DOHH2 (cell line): Measurements from ENCODE around the gene NUDCD2.
"Not testable (repeated sequence)": the region's sequence is repeated elsewhere in the genome, so short reads cannot be mapped to it uniquely, and the experiment has no call there.

Experiments
- H3F3A ChIP-seq: fragments of 200-600 bp; sonication (generic), shearing (Covaris generic); 2 replicates; pipeline ENCODE4 v1.6.0; 2016; ENCODE audit warnings: antibody characterized with exemption, mild to moderate bottlenecking; ENCODE audit not compliant: control insufficient read depth, insufficient read depth
- H3K27ac ChIP-seq: fragments of 200-600 bp; sonication (generic); 2 replicates; pipeline ENCODE4 v1.5.1; 2014; ENCODE audit warnings: low read depth, mild to moderate bottlenecking, low read length, moderate library complexity
- H3K27me3 ChIP-seq: fragments of 200-600 bp; sonication (generic); 2 replicates; pipeline ENCODE4 v1.6.1; 2014; ENCODE audit warnings: mild to moderate bottlenecking, low read length, mixed read lengths; ENCODE audit not compliant: control insufficient read depth
- H3K36me3 ChIP-seq: fragments of 200-600 bp; sonication (generic); 2 replicates; pipeline ENCODE4 v1.6.1; 2014; ENCODE audit warnings: mild to moderate bottlenecking, low read length, moderate library complexity, mixed read lengths; ENCODE audit not compliant: control insufficient read depth
- H3K4me1 ChIP-seq: fragments of 200-600 bp; sonication (generic); 2 replicates; pipeline ENCODE4 v1.6.1; 2014; ENCODE audit warnings: mild to moderate bottlenecking, low read length, mixed read lengths; ENCODE audit not compliant: control insufficient read depth
- H3K4me2 ChIP-seq: fragments of 200-600 bp; sonication (generic); 2 replicates; pipeline ENCODE4 v1.6.0; 2014; ENCODE audit warnings: mild to moderate bottlenecking, low read length, moderate library complexity
- H3K4me3 ChIP-seq: fragments of 200-600 bp; sonication (generic); 2 replicates; pipeline ENCODE4 v1.5.1; 2014; ENCODE audit warnings: mild to moderate bottlenecking, low read length, mixed read lengths
- H3K79me2 ChIP-seq: fragments of 200-600 bp; sonication (generic); 2 replicates; pipeline ENCODE4 v1.6.1; 2014; ENCODE audit warnings: mild to moderate bottlenecking, low read length, mixed read lengths; ENCODE audit not compliant: control insufficient read depth
- H3K9me2 ChIP-seq: fragments of 200-600 bp; sonication (generic); replicated peaks from 2 replicates; pipeline ENCODE4 v1.6.1; 2014; ENCODE audit warnings: mild to moderate bottlenecking, low read length, mixed read lengths; ENCODE audit not compliant: control insufficient read depth
- H3K9me3 ChIP-seq: fragments of 200-600 bp; sonication (generic); 2 replicates; pipeline ENCODE4 v1.6.1; 2014; ENCODE audit warnings: antibody characterized with exemption, low read length, mixed read lengths; ENCODE audit not compliant: control insufficient read depth, insufficient read depth
- H4K20me1 ChIP-seq: fragments of 200-600 bp; sonication (generic); 2 replicates; pipeline ENCODE4 v1.6.0; 2014; ENCODE audit warnings: low read depth, mild to moderate bottlenecking, antibody characterized with exemption, low read length, moderate library complexity; ENCODE audit not compliant: control insufficient read depth, insufficient read depth
- CTCF ChIP-seq: fragments of 200-600 bp; sonication (generic); IDR thresholded peaks from one replicate; pipeline ENCODE4 v1.5.1; 2014; ENCODE audit warnings: antibody characterized with exemption, mild to moderate bottlenecking, low read depth, low read length; ENCODE audit not compliant: poor library complexity, severe bottlenecking
- EZH2phosphoT487 ChIP-seq: fragments of 200-600 bp; sonication (generic); IDR thresholded peaks from 2 replicates; pipeline ENCODE4 v1.6.1; 2017; ENCODE audit warnings: borderline replicate concordance, mild to moderate bottlenecking, antibody characterized with exemption, low read length, moderate library complexity, mixed read lengths

NUDCD2 gene

GRCh38 chr5:163424836-163425235, 35.1 kb downstream of the NUDCD2 start:
- TF ChIP-seq EZH2phosphoT487 (no peak), CTCF (no peak)
- Histone ChIP-seq H3F3A (no peaks in the 10 kb centered on the region), H3K27me3 (no peaks in the 10 kb centered on the region), H3K79me2 (no peaks in the 10 kb centered on the region), H3K4me2 (no peak overlapping the region), H3K4me3 (no peak overlapping the region), H3K9me3 (no peaks in the 10 kb centered on the region; the same call in 1 of the 2 replicates), H3K9me2 (no peaks in the 10 kb centered on the region), H3K4me1 (peaks cover 5% of the 10 kb centered on the region), H3K36me3 (no peaks in the 10 kb centered on the region), H3K27ac (no peak overlapping the region), H4K20me1 (no peaks in the 10 kb centered on the region)

GRCh38 chr5:163415673-163416072, 44.2 kb downstream of the NUDCD2 start:
- not testable (repeated sequence) for H3K27me3 ChIP-seq, H3F3A ChIP-seq, H3K27ac ChIP-seq, H3K4me3 ChIP-seq, H3K4me1 ChIP-seq, H3K79me2 ChIP-seq, H4K20me1 ChIP-seq, H3K9me3 ChIP-seq, H3K36me3 ChIP-seq, H3K9me2 ChIP-seq, H3K4me2 ChIP-seq

- no peak overlapping the region for H3K4me2 ChIP-seq
- H4K20me1 ChIP-seq = no peaks in the 10 kb centered on the region
- TF ChIP-seq CTCF = no peak
- TF ChIP-seq EZH2phosphoT487 = no peak
- no peak overlapping the region for H3K4me3 ChIP-seq
- H3K9me3 ChIP-seq = no peaks in the 10 kb centered on the region
- no peaks in the 10 kb centered on the region for H3F3A ChIP-seq
- no peaks in the 10 kb centered on the region for H3K36me3 ChIP-seq
- H3K27me3 ChIP-seq = no peaks in the 10 kb centered on the region
- no peaks in the 10 kb centered on the region for H3K79me2 ChIP-seq
- no peak overlapping the region for H3K27ac ChIP-seq
- peaks cover 34% of the 10 kb centered on the region for H3K4me1 ChIP-seq
- no peaks in the 10 kb centered on the region for H3K9me2 ChIP-seq
Observed at GRCh38 chr5:163410505-163410904, 49.4 kb downstream of the NUDCD2 start.

GRCh38 chr5:163409384-163409783, 50.5 kb downstream of the NUDCD2 start:
- Histone ChIP-seq H3K9me3 (no peaks in the 10 kb centered on the region), H4K20me1 (no peaks in the 10 kb centered on the region), H3F3A (no peaks in the 10 kb centered on the region), H3K27me3 (no peaks in the 10 kb centered on the region), H3K36me3 (no peaks in the 10 kb centered on the region), H3K4me1 (peaks cover 34% of the 10 kb centered on the region), H3K4me3 (no peak overlapping the region), H3K79me2 (no peaks in the 10 kb centered on the region), H3K9me2 (no peaks in the 10 kb centered on the region), H3K4me2 (no peak overlapping the region), H3K27ac (no peak overlapping the region)
- TF ChIP-seq EZH2phosphoT487 = no peak
- TF ChIP-seq CTCF = no peak
